Endothelial cell (in vitro differentiated cells): Measurements from ENCODE around the gene DSCAML1. TPM values are rescaled to one million over a fixed set of nuclear protein-coding genes. Genes with fewer than 3 reads are reported as not detected.

ENCODE experiments used
- DNase-seq: peaks from one replicate; pipeline ENCODE4 v3.0.0; 2021; ENCODE audit warnings: low spot score
- H3K27ac Mint-ChIP-seq: one replicate; pipeline ENCODE4 v1.8.0; 2021; ENCODE audit warnings: mixed read lengths, inconsistent platforms; ENCODE audit not compliant: unreplicated experiment
- H3K27me3 Mint-ChIP-seq: one replicate; pipeline ENCODE4 v1.8.0; 2021; ENCODE audit warnings: mild to moderate bottlenecking, moderate library complexity, mixed read lengths, inconsistent platforms; ENCODE audit not compliant: unreplicated experiment
- H3K36me3 Mint-ChIP-seq: one replicate; pipeline ENCODE4 v1.8.0; 2021; ENCODE audit warnings: mild to moderate bottlenecking, low read depth, mixed read lengths, inconsistent platforms; ENCODE audit not compliant: unreplicated experiment
- H3K4me1 Mint-ChIP-seq: one replicate; pipeline ENCODE4 v1.8.0; 2021; ENCODE audit warnings: mild to moderate bottlenecking, mixed read lengths, inconsistent platforms; ENCODE audit not compliant: unreplicated experiment
- H3K4me3 Mint-ChIP-seq: one replicate; pipeline ENCODE4 v1.8.0; 2021; ENCODE audit warnings: mild to moderate bottlenecking, mixed read lengths, inconsistent platforms; ENCODE audit not compliant: unreplicated experiment
- H3K9me3 Mint-ChIP-seq: one replicate; pipeline ENCODE4 v1.8.0; 2021; ENCODE audit warnings: mixed read lengths, inconsistent platforms; ENCODE audit not compliant: unreplicated experiment
- total RNA-seq: library from RNA; stranded (reverse); fragmentation: NEBNext Ultra II Directional; extraction: Animal tissue kit (Norgen Biotek cat#: 25700); gene quantifications from one replicate; pipeline ENCODE4 v1.2.1, GENCODE V29; 2021; ENCODE audit not compliant: unreplicated experiment
- TF ChIP-seq, protein P1 (sequence below): fragments of 200-600 bp; sonication (generic); IDR thresholded peaks from one replicate; pipeline ENCODE4 v1.5.0; 2021; ENCODE audit warnings: antibody characterized with exemption; ENCODE audit not compliant: unreplicated experiment

Gene DSCAML1
- total RNA-seq, 1 donor from 2014 or later = 3.8 TPM

GRCh38 chr11:117417856-117418255 lies 379.2 kb downstream of the DSCAML1 start:
- H3K36me3 Mint-ChIP-seq = peaks cover 4% of the 10 kb centered on the region
- no peaks in the 10 kb centered on the region for H3K9me3 Mint-ChIP-seq
- peaks cover 4% of the 10 kb centered on the region for H3K27me3 Mint-ChIP-seq
- no peak for DNase-seq
- no peak overlapping the region for H3K27ac Mint-ChIP-seq
- H3K4me3 Mint-ChIP-seq = no peak overlapping the region
- TF ChIP-seq, protein P1, sequence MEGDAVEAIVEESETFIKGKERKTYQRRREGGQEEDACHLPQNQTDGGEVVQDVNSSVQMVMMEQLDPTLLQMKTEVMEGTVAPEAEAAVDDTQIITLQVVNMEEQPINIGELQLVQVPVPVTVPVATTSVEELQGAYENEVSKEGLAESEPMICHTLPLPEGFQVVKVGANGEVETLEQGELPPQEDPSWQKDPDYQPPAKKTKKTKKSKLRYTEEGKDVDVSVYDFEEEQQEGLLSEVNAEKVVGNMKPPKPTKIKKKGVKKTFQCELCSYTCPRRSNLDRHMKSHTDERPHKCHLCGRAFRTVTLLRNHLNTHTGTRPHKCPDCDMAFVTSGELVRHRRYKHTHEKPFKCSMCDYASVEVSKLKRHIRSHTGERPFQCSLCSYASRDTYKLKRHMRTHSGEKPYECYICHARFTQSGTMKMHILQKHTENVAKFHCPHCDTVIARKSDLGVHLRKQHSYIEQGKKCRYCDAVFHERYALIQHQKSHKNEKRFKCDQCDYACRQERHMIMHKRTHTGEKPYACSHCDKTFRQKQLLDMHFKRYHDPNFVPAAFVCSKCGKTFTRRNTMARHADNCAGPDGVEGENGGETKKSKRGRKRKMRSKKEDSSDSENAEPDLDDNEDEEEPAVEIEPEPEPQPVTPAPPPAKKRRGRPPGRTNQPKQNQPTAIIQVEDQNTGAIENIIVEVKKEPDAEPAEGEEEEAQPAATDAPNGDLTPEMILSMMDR = no peak
- no peaks in the 10 kb centered on the region for H3K4me1 Mint-ChIP-seq

GRCh38 chr11:117417342-117417741 lies 379.7 kb downstream of the DSCAML1 start:
- no peak overlapping the region for H3K27ac Mint-ChIP-seq

DNA sequence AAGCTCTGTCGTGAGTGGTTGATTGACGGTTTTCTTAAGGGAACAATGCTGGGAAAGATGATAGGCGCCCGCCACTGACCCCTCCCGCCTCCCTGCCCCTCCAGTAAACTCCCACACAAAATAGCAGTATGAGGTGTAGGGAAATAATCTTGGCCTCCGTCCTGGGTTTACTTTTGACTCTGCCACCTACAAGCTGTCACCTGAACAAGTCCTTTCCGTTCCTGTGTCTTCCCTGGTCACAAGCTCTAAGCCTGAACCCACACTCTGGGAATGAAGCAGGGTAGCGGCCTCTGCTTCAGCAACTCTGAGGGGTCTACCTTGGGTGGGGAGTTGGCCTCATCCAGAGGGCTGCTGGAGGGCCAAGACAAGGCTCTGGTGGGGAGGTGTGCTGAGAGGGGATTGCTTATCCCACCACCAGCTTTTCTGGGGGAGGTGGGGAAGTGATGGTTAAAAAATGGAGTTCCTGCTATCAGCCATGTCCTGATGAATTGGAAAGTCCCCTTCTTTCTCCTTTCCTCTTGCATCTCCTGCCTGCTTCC lies 381.6 kb downstream of the DSCAML1 start:
- peaks cover 4% of the 10 kb centered on the region for H3K36me3 Mint-ChIP-seq
- H3K9me3 Mint-ChIP-seq = no peaks in the 10 kb centered on the region
- H3K27me3 Mint-ChIP-seq = peaks cover 4% of the 10 kb centered on the region
- peaks cover 4% of the 10 kb centered on the region for H3K4me1 Mint-ChIP-seq
- no peak overlapping the region for H3K4me3 Mint-ChIP-seq
- no peak for DNase-seq
- no peak overlapping the region for H3K27ac Mint-ChIP-seq
- TF ChIP-seq, protein P1 = no peak

More at GRCh38 chr11:117417342-117417741, 379.7 kb downstream of the DSCAML1 start:
- TF ChIP-seq, protein P1 = no peak
- peaks cover 4% of the 10 kb centered on the region for H3K36me3 Mint-ChIP-seq
- H3K4me3 Mint-ChIP-seq = no peak overlapping the region
- H3K9me3 Mint-ChIP-seq = no peaks in the 10 kb centered on the region
- DNase-seq = no peak
- no peaks in the 10 kb centered on the region for H3K4me1 Mint-ChIP-seq
- H3K27me3 Mint-ChIP-seq = peaks cover 4% of the 10 kb centered on the region

DNA sequence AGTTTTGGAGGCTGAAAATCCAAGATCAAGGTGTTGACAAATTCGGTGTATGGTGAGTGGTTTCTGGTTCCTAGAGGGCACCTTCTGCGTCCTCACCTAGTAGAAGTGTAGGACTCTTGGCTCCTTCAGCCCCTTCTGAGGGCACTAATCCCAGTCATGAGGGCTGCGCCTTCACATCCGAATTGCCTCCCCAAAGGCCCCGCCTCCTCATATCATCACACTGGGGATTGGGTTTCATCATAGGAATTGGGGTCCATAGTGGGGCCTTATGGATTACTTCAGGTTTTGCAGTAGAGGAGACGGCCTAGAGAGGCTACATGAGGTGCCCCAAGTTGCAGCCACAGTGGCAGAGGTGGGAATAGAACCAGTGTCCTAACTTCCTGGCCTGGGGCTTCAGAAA lies 382.3 kb downstream of the DSCAML1 start:
- Mint-ChIP-seq H3K27me3 (peaks cover 4% of the 10 kb centered on the region), H3K4me1 (peaks cover 4% of the 10 kb centered on the region), H3K27ac (no peak overlapping the region), H3K4me3 (no peak overlapping the region), H3K9me3 (no peaks in the 10 kb centered on the region), H3K36me3 (peaks cover 8% of the 10 kb centered on the region)
- TF ChIP-seq, protein P1 = no peak
- DNase-seq = no peak

GRCh38 chr11:117413616-117414015 lies 383.4 kb downstream of the DSCAML1 start:
- H3K4me1 Mint-ChIP-seq = peaks cover 4% of the 10 kb centered on the region
- TF ChIP-seq, protein P1 = no peak
- H3K27me3 Mint-ChIP-seq = peaks cover 4% of the 10 kb centered on the region
- no peaks in the 10 kb centered on the region for H3K9me3 Mint-ChIP-seq
- no peak overlapping the region for H3K4me3 Mint-ChIP-seq
- H3K36me3 Mint-ChIP-seq = peaks cover 16% of the 10 kb centered on the region
- DNase-seq = no peak
- no peak overlapping the region for H3K27ac Mint-ChIP-seq
